HEK293T (cell line): ENCODE data around the gene EDARADD.
"Not testable (repeated sequence)": the region's sequence is repeated elsewhere in the genome, so short reads cannot be mapped to it uniquely, and the experiment has no call there.

Experiments used
- CTCF ChIA-PET: fragments of 350-600 bp; formaldehyde crosslinking; extraction: SDS; loops from one replicate; lab custom pipeline; 2021; ENCODE audit warnings: antibody characterized with exemption, inconsistent platforms; lab: Yijun Ruan, JAX
- POLR2A ChIA-PET: fragments of 350-600 bp; formaldehyde crosslinking; extraction: SDS; loops from one replicate; lab custom pipeline; 2020; ENCODE audit warnings: antibody characterized with exemption, inconsistent platforms; lab: Yijun Ruan, JAX
- DNase-seq: peaks from one replicate; pipeline ENCODE4 v3.0.0; 2012; ENCODE audit warnings: mixed read lengths; ENCODE audit errors: extremely low spot score
- ARNT ChIP-seq: fragments of 450-650 bp; IDR thresholded peaks from 2 replicates; pipeline ENCODE4 v1.6.1; 2017; ENCODE audit warnings: mild to moderate bottlenecking
- BHLHE40 ChIP-seq: fragments of 450-650 bp; IDR thresholded peaks from 2 replicates; pipeline ENCODE4 v1.6.1; 2016; ENCODE audit warnings: mild to moderate bottlenecking, moderate library complexity, borderline replicate concordance
- CTBP1 ChIP-seq: fragments of 450-650 bp; IDR thresholded peaks from 2 replicates; pipeline ENCODE4 v1.6.1; 2016; ENCODE audit warnings: borderline replicate concordance
- ELF4 ChIP-seq: fragments of 450-650 bp; IDR thresholded peaks from 2 replicates; pipeline ENCODE4 v1.6.1; 2017; ENCODE audit warnings: antibody characterized with exemption
- FOXA1 ChIP-seq: fragments of 450-650 bp; IDR thresholded peaks from 2 replicates; pipeline ENCODE4 v1.6.1; 2016; ENCODE audit warnings: mild to moderate bottlenecking
- FOXK2 ChIP-seq: fragments of 450-650 bp; IDR thresholded peaks from 2 replicates; pipeline ENCODE4 v1.6.1; 2016; ENCODE audit warnings: mild to moderate bottlenecking
- FOXM1 ChIP-seq: fragments of 450-650 bp; IDR thresholded peaks from 2 replicates; pipeline ENCODE4 v1.6.1; 2017; ENCODE audit warnings: mild to moderate bottlenecking, borderline replicate concordance
- HDGF ChIP-seq: fragments of 450-650 bp; IDR thresholded peaks from 2 replicates; pipeline ENCODE4 v1.6.1; 2017; ENCODE audit warnings: antibody characterized with exemption, borderline replicate concordance
- L3MBTL2 ChIP-seq: fragments of 450-650 bp; conservative IDR thresholded peaks from 2 replicates; pipeline ENCODE4 v1.6.1; 2016; ENCODE audit warnings: mild to moderate bottlenecking
- LEF1 ChIP-seq: fragments of 450-650 bp; IDR thresholded peaks from 2 replicates; pipeline ENCODE4 v1.6.1; 2017; ENCODE audit warnings: mild to moderate bottlenecking, borderline replicate concordance
- NFRKB ChIP-seq: fragments of 450-650 bp; IDR thresholded peaks from 2 replicates; pipeline ENCODE4 v1.6.1; 2016; ENCODE audit warnings: mild to moderate bottlenecking, moderate library complexity
- PKNOX1 ChIP-seq: fragments of 450-650 bp; IDR thresholded peaks from 2 replicates; pipeline ENCODE4 v1.6.1; 2016
- SP1 ChIP-seq: fragments of 450-650 bp; IDR thresholded peaks from 2 replicates; pipeline ENCODE4 v1.6.1; 2017
- SUZ12 ChIP-seq: fragments of 450-650 bp; IDR thresholded peaks from 2 replicates; pipeline ENCODE4 v1.6.1; 2016; ENCODE audit warnings: mild to moderate bottlenecking
- TARDBP ChIP-seq: fragments of 450-650 bp; IDR thresholded peaks from 2 replicates; pipeline ENCODE4 v1.6.1; 2016
- ZNF384 ChIP-seq: fragments of 450-650 bp; IDR thresholded peaks from 2 replicates; pipeline ENCODE4 v1.6.1; 2016

EDARADD gene

DNA sequence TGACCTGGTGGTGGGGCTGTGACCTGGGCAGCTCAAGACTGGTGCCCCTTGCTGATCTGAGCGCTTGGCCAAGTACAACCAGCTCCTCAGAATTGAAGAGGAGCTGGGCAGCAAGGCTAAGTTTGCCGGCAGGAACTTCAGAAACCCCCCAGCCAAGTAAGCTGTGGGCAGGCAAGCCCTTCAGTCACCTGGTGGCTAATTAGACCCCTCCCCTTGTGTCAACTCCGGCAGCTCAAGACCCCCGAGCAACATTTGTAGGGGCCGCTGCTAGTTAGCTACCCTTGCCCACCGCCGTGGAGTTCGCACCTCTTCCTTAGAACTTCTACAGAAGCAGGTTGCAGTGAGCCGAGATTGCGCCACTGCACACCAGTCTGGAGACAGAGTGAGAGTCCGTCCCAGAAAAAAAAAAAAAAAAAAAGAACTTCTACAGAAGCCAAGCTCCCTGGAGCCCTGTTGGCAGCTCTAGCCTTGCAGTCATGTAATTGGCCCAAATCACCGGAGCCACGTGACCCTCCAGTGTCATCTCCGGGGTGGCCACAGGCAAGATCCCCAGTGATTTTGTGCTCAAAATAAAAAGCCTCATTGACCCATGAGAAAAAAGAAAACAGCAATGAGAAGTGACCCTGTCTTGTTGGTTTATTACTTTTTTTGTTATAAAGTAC is 90.4 kb downstream of the EDARADD start:
- POLR2A ChIA-PET = interaction anchor here (0.8 to 0.9 kb wide), 2 partner anchors 89 to 329 kb away, joined by 3 read pairs; no protein-coding TSS in a partner anchor
- CTCF ChIA-PET = interaction anchor here (0.6 to 1.0 kb wide), 2 partner anchors 12 to 385 kb away, joined by 3 read pairs; no protein-coding TSS in a partner anchor
- no peak for TF ChIP-seq FOXM1
- no peak for TF ChIP-seq SUZ12
- TF ChIP-seq FOXK2 = no peak
- no peak for TF ChIP-seq BHLHE40
- no peak for TF ChIP-seq ZNF384
- no peak for DNase-seq

GRCh38 chr1:236486356-236487002 is 92.4 kb downstream of the EDARADD start:
- TF ChIP-seq SP1 (no peak), PKNOX1 (peak; percentile 29; the same call in 1 of the 2 replicates)
- DNase-seq = no peak
- POLR2A ChIA-PET = interaction anchor here (0.8 kb wide), 1 partner anchor 92 kb away, joined by 3 read pairs; no protein-coding TSS in a partner anchor
- CTCF ChIA-PET = interaction anchor here (1.0 kb wide), 1 partner anchor 380 kb away, joined by 3 read pairs; no protein-coding TSS in a partner anchor

DNA sequence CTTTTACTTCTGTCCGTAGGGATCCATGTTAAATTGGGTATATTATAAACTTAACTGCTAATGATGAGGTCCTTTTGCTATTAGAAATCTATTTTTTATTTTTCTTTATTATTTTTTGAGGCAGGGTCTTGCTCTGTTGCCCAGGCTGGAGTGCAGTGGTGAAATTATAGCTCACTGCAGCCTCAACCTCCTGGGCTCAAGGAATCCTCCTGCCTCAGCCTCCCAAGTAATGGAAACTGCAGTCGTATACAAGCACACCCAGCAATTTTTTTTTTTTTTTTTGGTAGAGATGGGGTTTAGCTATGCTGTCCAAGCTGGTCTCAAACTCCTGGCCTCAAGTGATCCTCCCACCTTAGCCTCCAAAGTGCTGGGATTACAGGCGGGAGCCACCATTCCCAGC is 95.1 kb downstream of the EDARADD start:
- POLR2A ChIA-PET, DNase-seq: not testable (repeated sequence)
- CTCF ChIA-PET = interaction anchor here (0.5 to 1.1 kb wide), 5 partner anchors 17 to 383 kb away, joined by 3 to 7 read pairs (median 3); no protein-coding TSS in a partner anchor

DNA sequence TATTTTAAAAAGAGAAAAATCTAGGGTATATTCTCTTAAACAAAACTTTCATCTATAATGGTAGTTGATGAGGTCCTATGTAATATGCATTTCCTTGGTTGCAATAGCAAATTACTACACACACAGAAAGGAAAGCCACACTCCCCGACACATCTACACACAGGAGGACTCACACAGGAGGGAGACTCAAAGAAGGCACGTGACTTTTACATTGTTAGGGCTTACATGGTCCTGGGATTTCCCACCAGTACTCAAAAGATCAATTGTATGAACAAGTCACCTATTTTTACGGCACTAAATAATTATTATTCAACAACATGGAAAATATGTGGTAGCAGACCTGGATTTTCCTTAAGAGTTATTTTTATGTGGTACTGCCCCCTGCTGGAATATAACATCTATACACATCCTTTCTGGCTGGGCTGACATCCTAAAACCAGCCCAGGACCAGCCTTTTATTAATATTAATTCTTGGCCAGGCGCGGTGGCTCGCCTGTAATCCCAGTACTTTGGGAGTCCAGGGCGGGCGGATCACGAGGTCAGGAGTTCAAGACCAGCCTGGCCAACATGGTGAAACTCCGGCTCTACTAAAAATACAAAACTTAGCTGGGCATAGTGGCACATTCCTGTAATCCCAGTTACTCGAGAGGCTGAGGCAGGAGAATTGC is 95.8 kb downstream of the EDARADD start:
- peak; percentile 71 for DNase-seq
- no peak for TF ChIP-seq ZNF384
- TF ChIP-seq SUZ12 = no peak
- TF ChIP-seq SP1 = no peak
- no peak for TF ChIP-seq FOXA1
- no peak for TF ChIP-seq ELF4
- no peak for TF ChIP-seq PKNOX1
- no peak for TF ChIP-seq CTBP1
- TF ChIP-seq LEF1 = no peak
- no peak for TF ChIP-seq L3MBTL2
- TF ChIP-seq NFRKB = no peak
- no peak for TF ChIP-seq BHLHE40
- CTCF ChIA-PET = interaction anchor here (0.5 to 2.2 kb wide), 7 partner anchors 9 to 384 kb away, joined by 3 to 7 read pairs (median 3); no protein-coding TSS in a partner anchor
- POLR2A ChIA-PET = no interaction called here

GRCh38 chr1:236491469-236492136 is 97.5 kb downstream of the EDARADD start:
- ChIA-PET CTCF (interaction anchor here (0.6 to 2.2 kb wide), 3 partner anchors 11 to 387 kb away, joined by 3 to 7 read pairs (median 5); no protein-coding TSS in a partner anchor), POLR2A (no interaction called here)
- no peak for DNase-seq
- TF ChIP-seq NFRKB = no peak
- no peak for TF ChIP-seq PKNOX1
- no peak for TF ChIP-seq SP1
- TF ChIP-seq LEF1 = no peak
- no peak for TF ChIP-seq ZNF384

GRCh38 chr1:236492378-236492777 is 98.3 kb downstream of the EDARADD start:
- ChIA-PET CTCF (interaction anchor here (0.6 to 2.2 kb wide), 4 partner anchors 12 to 388 kb away, joined by 3 to 7 read pairs (median 4); no protein-coding TSS in a partner anchor), POLR2A (no interaction called here)
- no peak for DNase-seq
- TF ChIP-seq HDGF (no peak), NFRKB (no peak), ZNF384 (no peak), FOXA1 (no peak), ELF4 (no peak), FOXM1 (no peak), CTBP1 (no peak), FOXK2 (no peak), L3MBTL2 (no peak), LEF1 (no peak), PKNOX1 (no peak), ARNT (no peak), BHLHE40 (no peak), TARDBP (no peak), SUZ12 (no peak), SP1 (no peak)
